ENCODE results near the gene MARF1.
"Not testable (repeated sequence)": the region's sequence is repeated elsewhere in the genome, so short reads cannot be mapped to it uniquely, and the experiment has no call there.

Gene MARF1

GRCh38 chr16:15620611-15621195, 22.3 kb downstream of the MARF1 start:
- no peak for DNase-seq

- DNase-seq = no peak
Observed at GRCh38 chr16:15618392-15618791, 24.6 kb downstream of the MARF1 start.

- no peak for DNase-seq
Observed at GRCh38 chr16:15617901-15618300, 25.1 kb downstream of the MARF1 start.

GRCh38 chr16:15616475-15617165, 26.3 kb downstream of the MARF1 start:
- no peak for DNase-seq

- no peak for DNase-seq
Observed at GRCh38 chr16:15616012-15616411, 26.9 kb downstream of the MARF1 start.

GRCh38 chr16:15613676-15614075, 29.3 kb downstream of the MARF1 start:
- DNase-seq = no peak

GRCh38 chr16:15611610-15612009, 31.3 kb downstream of the MARF1 start:
- no peak for DNase-seq

- no peak for DNase-seq
Observed at GRCh38 chr16:15610369-15610871, 32.5 kb downstream of the MARF1 start.

GRCh38 chr16:15609286-15609649, 33.7 kb downstream of the MARF1 start:
- no peak for DNase-seq

- no peak for DNase-seq
Observed at GRCh38 chr16:15608398-15609285, 34.3 kb downstream of the MARF1 start.

GRCh38 chr16:15607700-15608396, 35.1 kb downstream of the MARF1 start:
- peak; percentile 37 for DNase-seq

GRCh38 chr16:15607221-15607699, 35.7 kb downstream of the MARF1 start:
- not testable (repeated sequence) for DNase-seq

GRCh38 chr16:15606518-15607220, 36.3 kb downstream of the MARF1 start:
- no peak for DNase-seq

- DNase-seq = no peak
Observed at GRCh38 chr16:15605839-15606517, 37.0 kb downstream of the MARF1 start.

GRCh38 chr16:15604460-15605440, 38.2 kb downstream of the MARF1 start:
- DNase-seq = no peak

GRCh38 chr16:15602285-15603044, 40.5 kb downstream of the MARF1 start:
- DNase-seq = no peak

- no peak for DNase-seq
Observed at GRCh38 chr16:15601212-15601879, 41.6 kb downstream of the MARF1 start.

GRCh38 chr16:15599303-15600070, 43.5 kb downstream of the MARF1 start:
- DNase-seq = no peak

All from CD4-positive, alpha-beta T cell treated with Interferon gamma for 1 hour (primary cell).